WTC11 (cell line): ENCODE data around the gene DOCK7.

Experiments
- SMAD3 ChIP-seq: sonication (generic); formaldehyde crosslinking; IDR thresholded peaks from 2 replicates; pipeline ENCODE4 v1.8.0; 2022; ENCODE audit warnings: missing genetic modification reagents, mild to moderate bottlenecking, borderline replicate concordance
- SP1 ChIP-seq: sonication (generic); formaldehyde crosslinking; conservative IDR thresholded peaks from 2 replicates; pipeline ENCODE4 v1.8.1; 2022; ENCODE audit warnings: missing genetic modification reagents
- TF ChIP-seq, protein P1 (sequence below): fragments of 200-600 bp; IDR thresholded peaks from 2 replicates; pipeline ENCODE4 v1.8.0; 2022; ENCODE audit warnings: antibody characterized with exemption
- TF ChIP-seq, protein P2 (sequence below): sonication (generic); formaldehyde crosslinking; IDR thresholded peaks from 2 replicates; pipeline ENCODE4 v1.8.1; 2022; ENCODE audit warnings: low read depth, missing genetic modification reagents, borderline replicate concordance

GRCh38 chr1:62484824-62485468 is 203.2 kb downstream of the DOCK7 start:
- TF ChIP-seq, protein P1, sequence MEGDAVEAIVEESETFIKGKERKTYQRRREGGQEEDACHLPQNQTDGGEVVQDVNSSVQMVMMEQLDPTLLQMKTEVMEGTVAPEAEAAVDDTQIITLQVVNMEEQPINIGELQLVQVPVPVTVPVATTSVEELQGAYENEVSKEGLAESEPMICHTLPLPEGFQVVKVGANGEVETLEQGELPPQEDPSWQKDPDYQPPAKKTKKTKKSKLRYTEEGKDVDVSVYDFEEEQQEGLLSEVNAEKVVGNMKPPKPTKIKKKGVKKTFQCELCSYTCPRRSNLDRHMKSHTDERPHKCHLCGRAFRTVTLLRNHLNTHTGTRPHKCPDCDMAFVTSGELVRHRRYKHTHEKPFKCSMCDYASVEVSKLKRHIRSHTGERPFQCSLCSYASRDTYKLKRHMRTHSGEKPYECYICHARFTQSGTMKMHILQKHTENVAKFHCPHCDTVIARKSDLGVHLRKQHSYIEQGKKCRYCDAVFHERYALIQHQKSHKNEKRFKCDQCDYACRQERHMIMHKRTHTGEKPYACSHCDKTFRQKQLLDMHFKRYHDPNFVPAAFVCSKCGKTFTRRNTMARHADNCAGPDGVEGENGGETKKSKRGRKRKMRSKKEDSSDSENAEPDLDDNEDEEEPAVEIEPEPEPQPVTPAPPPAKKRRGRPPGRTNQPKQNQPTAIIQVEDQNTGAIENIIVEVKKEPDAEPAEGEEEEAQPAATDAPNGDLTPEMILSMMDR, result no peak
- TF ChIP-seq, protein P2, sequence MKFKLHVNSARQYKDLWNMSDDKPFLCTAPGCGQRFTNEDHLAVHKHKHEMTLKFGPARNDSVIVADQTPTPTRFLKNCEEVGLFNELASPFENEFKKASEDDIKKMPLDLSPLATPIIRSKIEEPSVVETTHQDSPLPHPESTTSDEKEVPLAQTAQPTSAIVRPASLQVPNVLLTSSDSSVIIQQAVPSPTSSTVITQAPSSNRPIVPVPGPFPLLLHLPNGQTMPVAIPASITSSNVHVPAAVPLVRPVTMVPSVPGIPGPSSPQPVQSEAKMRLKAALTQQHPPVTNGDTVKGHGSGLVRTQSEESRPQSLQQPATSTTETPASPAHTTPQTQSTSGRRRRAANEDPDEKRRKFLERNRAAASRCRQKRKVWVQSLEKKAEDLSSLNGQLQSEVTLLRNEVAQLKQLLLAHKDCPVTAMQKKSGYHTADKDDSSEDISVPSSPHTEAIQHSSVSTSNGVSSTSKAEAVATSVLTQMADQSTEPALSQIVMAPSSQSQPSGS, result no peak
- TF ChIP-seq SP1 (CRISPR knock-in tag) (no peak), SMAD3 (CRISPR knock-in tag) (no peak)
